ENCODE results near the gene EIF2S3. TPM values are rescaled to one million over a fixed set of nuclear protein-coding genes. Genes with fewer than 3 reads are reported as not detected.
"Not testable (repeated sequence)": the region's sequence is repeated elsewhere in the genome, so short reads cannot be mapped to it uniquely, and the experiment has no call there.

The EIF2S3 gene
- total RNA-seq, 1 experiment from 2014 or later, result 225 TPM

DNA sequence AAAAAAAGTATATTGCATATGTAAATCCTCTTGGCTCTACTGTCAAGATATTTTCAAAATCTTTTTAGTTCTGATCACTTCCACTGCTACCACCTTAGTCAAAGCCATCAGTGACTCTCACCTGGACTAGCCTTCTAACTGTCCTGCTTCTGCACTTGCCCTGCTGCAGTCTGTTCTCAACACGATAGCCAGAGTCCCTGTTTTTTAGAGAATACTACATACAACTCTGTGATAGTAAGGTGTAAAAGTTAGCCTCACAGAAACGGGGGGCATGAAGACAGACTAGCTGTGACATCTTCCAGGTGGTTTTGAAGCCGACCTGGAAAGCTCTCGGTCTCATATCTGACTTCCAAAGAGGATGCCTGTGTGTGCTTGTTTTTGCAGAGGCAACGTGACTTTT lies 24.7 kb downstream of the EIF2S3 start:
- ChIA-PET CTCF (no interaction called here), POLR2A (ENCODE audit: low non-redundant PET) (no interaction called here)
- H3K4me1 ChIP-seq (ENCODE audit: insufficient read depth, low read length, poor library complexity, severe bottlenecking), result no peaks in the 10 kb centered on the region
- no peak overlapping the region for H3K4me3 ChIP-seq (ENCODE audit: low read depth, low read length, poor library complexity, severe bottlenecking)
- H3K27me3 ChIP-seq (replicated peaks; ENCODE audit: insufficient read depth, low read depth, low read length, poor library complexity), result no peaks in the 10 kb centered on the region
- H3K27ac ChIP-seq (ENCODE audit: low read depth, low read length, poor library complexity, severe bottlenecking), result no peak overlapping the region
- DNase-seq (ENCODE audit: low spot score), result no peak
- H3K9me3 ChIP-seq (ENCODE audit: low read depth, low read length, poor library complexity, severe bottlenecking), result no peaks in the 10 kb centered on the region
- H3K36me3 ChIP-seq (ENCODE audit: insufficient read depth, low read length, poor library complexity, severe bottlenecking), result peaks cover 31% of the 10 kb centered on the region
- TF ChIP-seq EZH2 (IDR thresholded peaks at IDR 0.05; ENCODE audit: borderline replicate concordance, low read depth, low read length, poor library complexity, severe bottlenecking), result no peak
- TF ChIP-seq, protein P1, sequence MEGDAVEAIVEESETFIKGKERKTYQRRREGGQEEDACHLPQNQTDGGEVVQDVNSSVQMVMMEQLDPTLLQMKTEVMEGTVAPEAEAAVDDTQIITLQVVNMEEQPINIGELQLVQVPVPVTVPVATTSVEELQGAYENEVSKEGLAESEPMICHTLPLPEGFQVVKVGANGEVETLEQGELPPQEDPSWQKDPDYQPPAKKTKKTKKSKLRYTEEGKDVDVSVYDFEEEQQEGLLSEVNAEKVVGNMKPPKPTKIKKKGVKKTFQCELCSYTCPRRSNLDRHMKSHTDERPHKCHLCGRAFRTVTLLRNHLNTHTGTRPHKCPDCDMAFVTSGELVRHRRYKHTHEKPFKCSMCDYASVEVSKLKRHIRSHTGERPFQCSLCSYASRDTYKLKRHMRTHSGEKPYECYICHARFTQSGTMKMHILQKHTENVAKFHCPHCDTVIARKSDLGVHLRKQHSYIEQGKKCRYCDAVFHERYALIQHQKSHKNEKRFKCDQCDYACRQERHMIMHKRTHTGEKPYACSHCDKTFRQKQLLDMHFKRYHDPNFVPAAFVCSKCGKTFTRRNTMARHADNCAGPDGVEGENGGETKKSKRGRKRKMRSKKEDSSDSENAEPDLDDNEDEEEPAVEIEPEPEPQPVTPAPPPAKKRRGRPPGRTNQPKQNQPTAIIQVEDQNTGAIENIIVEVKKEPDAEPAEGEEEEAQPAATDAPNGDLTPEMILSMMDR (conservative IDR thresholded peaks at IDR 0.05; ENCODE audit: low read depth, low read length), result no peak
- no TSS peak for BruUV-seq (replicated peaks)
- intact Hi-C loops (cut with micrococcal nuclease; ENCODE audit: unreplicated experiment), result no loop called here

DNA sequence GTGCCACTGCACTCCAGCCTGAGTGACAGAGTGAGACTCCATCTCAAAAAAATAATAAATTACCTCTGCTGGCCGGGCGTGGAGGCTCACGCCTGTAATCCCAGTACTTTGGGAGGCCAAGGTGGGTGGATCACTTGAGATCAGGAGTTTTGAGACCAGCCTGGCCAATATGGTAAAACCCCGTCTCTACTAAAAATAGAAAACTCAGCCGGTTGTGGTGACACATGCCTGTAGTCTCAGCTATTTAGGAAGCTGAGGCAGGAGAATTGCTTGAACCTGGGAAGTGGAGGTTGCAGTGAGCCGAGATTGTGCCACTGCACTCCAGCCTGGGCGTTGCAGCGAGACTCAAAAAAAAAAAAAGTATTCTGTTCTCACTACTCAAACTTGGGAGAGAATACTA lies 25.5 kb downstream of the EIF2S3 start:
- H3K27me3 ChIP-seq (replicated peaks; ENCODE audit: insufficient read depth, low read depth, low read length, poor library complexity); CTCF ChIA-PET; H3K9me3 ChIP-seq (ENCODE audit: low read depth, low read length, poor library complexity, severe bottlenecking); H3K27ac ChIP-seq (ENCODE audit: low read depth, low read length, poor library complexity, severe bottlenecking); H3K4me3 ChIP-seq (ENCODE audit: low read depth, low read length, poor library complexity, severe bottlenecking); BruUV-seq (replicated peaks); DNase-seq (ENCODE audit: low spot score); H3K4me1 ChIP-seq (ENCODE audit: insufficient read depth, low read length, poor library complexity, severe bottlenecking); POLR2A ChIA-PET (ENCODE audit: low non-redundant PET): not testable (repeated sequence)
- intact Hi-C loops (cut with micrococcal nuclease; ENCODE audit: unreplicated experiment), result loop anchor here (2.0 kb wide), 1 partner anchor 163 kb away; no protein-coding TSS in a partner anchor
- H3K36me3 ChIP-seq (ENCODE audit: insufficient read depth, low read length, poor library complexity, severe bottlenecking), result peaks cover 24% of the 10 kb centered on the region

DNA sequence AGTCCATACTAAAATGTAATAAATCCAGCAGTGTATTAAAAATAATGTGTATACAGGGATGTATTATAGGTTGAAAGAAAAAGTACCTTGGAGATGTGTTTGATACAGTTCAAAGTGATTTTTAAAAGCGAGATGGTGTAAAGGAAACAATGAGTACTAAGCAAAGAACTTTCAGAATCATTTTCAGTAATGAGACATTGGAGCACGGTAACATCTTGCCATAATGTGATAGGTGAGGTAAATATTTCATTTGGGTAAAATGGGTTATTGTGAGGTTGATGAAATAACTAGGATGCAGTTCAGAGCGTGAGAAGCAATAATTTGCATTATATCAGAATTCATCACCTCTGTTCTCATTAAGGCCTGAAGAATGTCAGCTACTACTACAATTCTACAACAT lies 25.9 kb downstream of the EIF2S3 start:
- ChIA-PET POLR2A (ENCODE audit: low non-redundant PET) (no interaction called here), CTCF (no interaction called here)
- Histone ChIP-seq H3K36me3 (ENCODE audit: insufficient read depth, low read length, poor library complexity, severe bottlenecking) (peaks cover 20% of the 10 kb centered on the region), H3K27ac (ENCODE audit: low read depth, low read length, poor library complexity, severe bottlenecking) (no peak overlapping the region), H3K27me3 (replicated peaks; ENCODE audit: insufficient read depth, low read depth, low read length, poor library complexity) (no peaks in the 10 kb centered on the region), H3K4me3 (ENCODE audit: low read depth, low read length, poor library complexity, severe bottlenecking) (no peak overlapping the region), H3K4me1 (ENCODE audit: insufficient read depth, low read length, poor library complexity, severe bottlenecking) (no peaks in the 10 kb centered on the region), H3K9me3 (ENCODE audit: low read depth, low read length, poor library complexity, severe bottlenecking) (no peaks in the 10 kb centered on the region)
- intact Hi-C loops (cut with micrococcal nuclease; ENCODE audit: unreplicated experiment), result loop anchor here (2.0 kb wide), 1 partner anchor 162 kb away; no protein-coding TSS in a partner anchor
- TF ChIP-seq, protein P1 (conservative IDR thresholded peaks at IDR 0.05; ENCODE audit: low read depth, low read length), result no peak
- TF ChIP-seq EZH2 (IDR thresholded peaks at IDR 0.05; ENCODE audit: borderline replicate concordance, low read depth, low read length, poor library complexity, severe bottlenecking), result no peak
- DNase-seq (ENCODE audit: low spot score), result no peak
- no TSS peak for BruUV-seq (replicated peaks)

DNA sequence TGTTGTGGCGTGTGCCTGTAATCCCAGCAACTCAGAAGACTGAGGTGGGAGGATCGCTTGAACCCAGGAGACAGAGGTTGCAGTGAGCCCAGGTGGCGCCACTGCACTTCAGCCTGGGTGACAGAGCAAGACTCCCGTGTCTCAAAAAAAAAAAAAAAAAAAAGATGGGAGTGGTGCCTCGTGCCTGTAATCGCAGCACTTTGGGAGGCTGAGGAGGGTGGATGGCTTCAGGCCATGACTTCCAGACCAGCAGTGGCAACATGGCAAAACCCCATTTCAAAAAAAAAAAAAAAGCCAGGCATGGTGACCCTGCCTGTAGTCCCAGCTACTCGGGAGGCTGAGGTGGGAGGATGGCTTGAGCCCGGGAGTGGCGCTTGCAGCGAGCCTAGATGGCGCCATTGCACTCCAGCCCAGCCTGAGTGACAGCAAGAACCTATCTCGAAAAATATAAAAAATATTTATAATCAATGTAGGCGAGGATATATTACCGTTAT lies 27.0 kb downstream of the EIF2S3 start:
- ChIA-PET CTCF (interaction anchor here (0.7 kb wide), 1 partner anchor 162 kb away, joined by 3 read pairs; no protein-coding TSS in a partner anchor), POLR2A (ENCODE audit: low non-redundant PET) (no interaction called here)
- no TSS peak for BruUV-seq (replicated peaks)
- peak; percentile 72 for DNase-seq (ENCODE audit: low spot score)
- Histone ChIP-seq H3K9me3 (ENCODE audit: low read depth, low read length, poor library complexity, severe bottlenecking) (no peaks in the 10 kb centered on the region), H3K27ac (ENCODE audit: low read depth, low read length, poor library complexity, severe bottlenecking) (no peak overlapping the region), H3K27me3 (replicated peaks; ENCODE audit: insufficient read depth, low read depth, low read length, poor library complexity) (no peaks in the 10 kb centered on the region), H3K4me1 (ENCODE audit: insufficient read depth, low read length, poor library complexity, severe bottlenecking) (no peaks in the 10 kb centered on the region), H3K36me3 (ENCODE audit: insufficient read depth, low read length, poor library complexity, severe bottlenecking) (peaks cover 10% of the 10 kb centered on the region), H3K4me3 (ENCODE audit: low read depth, low read length, poor library complexity, severe bottlenecking) (peak overlapping the region; percentile 34)
- intact Hi-C loops (cut with micrococcal nuclease; ENCODE audit: unreplicated experiment), result loop anchor here (2.0 kb wide), 1 partner anchor 161 kb away; no protein-coding TSS in a partner anchor
- no peak for TF ChIP-seq EZH2 (IDR thresholded peaks at IDR 0.05; ENCODE audit: borderline replicate concordance, low read depth, low read length, poor library complexity, severe bottlenecking)
- TF ChIP-seq, protein P1 (conservative IDR thresholded peaks at IDR 0.05; ENCODE audit: low read depth, low read length), result peak; percentile 78

Measured in A673 (cell line).